PFSK-1 (cell line): Measurements from ENCODE around the gene DOCK10.

ENCODE experiments used
- FOXP2 ChIP-seq: optimal IDR thresholded peaks from 2 replicates; pipeline ENCODE3; 2011; ENCODE audit warnings: borderline replicate concordance, control low read depth, inconsistent platforms; ENCODE audit not compliant: insufficient read depth; ENCODE audit errors: extremely low read length, extremely low read depth
- POLR2AphosphoS5 ChIP-seq: IDR thresholded peaks from 2 replicates; pipeline ENCODE4 v1.6.1; 2012; ENCODE audit warnings: low read depth, mild to moderate bottlenecking, control low read depth, low read length, moderate library complexity
- SIN3A ChIP-seq: IDR thresholded peaks from 2 replicates; pipeline ENCODE4 v1.6.1; 2012; ENCODE audit warnings: mild to moderate bottlenecking, low read length, moderate library complexity, borderline replicate concordance; ENCODE audit not compliant: insufficient read depth
- TAF1 ChIP-seq: IDR thresholded peaks from 2 replicates; pipeline ENCODE4 v1.6.1; 2012; ENCODE audit warnings: low read length, control low read depth, borderline replicate concordance; ENCODE audit not compliant: insufficient read depth
- TF ChIP-seq, protein P1 (sequence below), 2 experiments: IDR thresholded peaks; 2 replicates each; pipeline versions ENCODE4 v1.6.1 to v1.8.0; 2011 to 2012; ENCODE audit warnings: low read depth in 2 of 2, low read length in 2 of 2, control low read depth in 1 of 2, inconsistent platforms in 1 of 2, mild to moderate bottlenecking in 1 of 2, moderate library complexity in 1 of 2; ENCODE audit not compliant: insufficient read depth in 1 of 2

DNA sequence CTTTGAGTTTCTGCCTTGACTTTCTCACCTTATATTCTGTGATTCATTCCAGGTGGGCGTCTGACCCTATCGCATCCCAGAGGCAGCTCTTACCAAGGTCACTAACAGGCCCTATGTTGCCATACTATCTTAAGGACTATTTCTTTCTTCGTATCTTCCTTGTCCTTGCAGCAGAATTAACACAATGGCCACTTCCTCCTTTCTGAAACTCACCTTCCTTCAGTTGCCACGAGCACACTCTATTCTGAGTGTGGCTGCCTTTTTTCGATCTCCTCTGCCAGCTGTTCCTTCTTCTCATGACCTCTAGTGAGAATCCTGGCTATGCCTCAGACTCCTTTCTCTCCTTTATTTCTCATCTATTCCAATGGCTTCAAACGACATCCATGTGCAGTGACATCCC is 165.7 kb downstream of the DOCK10 start:
- TF ChIP-seq, protein P1, sequence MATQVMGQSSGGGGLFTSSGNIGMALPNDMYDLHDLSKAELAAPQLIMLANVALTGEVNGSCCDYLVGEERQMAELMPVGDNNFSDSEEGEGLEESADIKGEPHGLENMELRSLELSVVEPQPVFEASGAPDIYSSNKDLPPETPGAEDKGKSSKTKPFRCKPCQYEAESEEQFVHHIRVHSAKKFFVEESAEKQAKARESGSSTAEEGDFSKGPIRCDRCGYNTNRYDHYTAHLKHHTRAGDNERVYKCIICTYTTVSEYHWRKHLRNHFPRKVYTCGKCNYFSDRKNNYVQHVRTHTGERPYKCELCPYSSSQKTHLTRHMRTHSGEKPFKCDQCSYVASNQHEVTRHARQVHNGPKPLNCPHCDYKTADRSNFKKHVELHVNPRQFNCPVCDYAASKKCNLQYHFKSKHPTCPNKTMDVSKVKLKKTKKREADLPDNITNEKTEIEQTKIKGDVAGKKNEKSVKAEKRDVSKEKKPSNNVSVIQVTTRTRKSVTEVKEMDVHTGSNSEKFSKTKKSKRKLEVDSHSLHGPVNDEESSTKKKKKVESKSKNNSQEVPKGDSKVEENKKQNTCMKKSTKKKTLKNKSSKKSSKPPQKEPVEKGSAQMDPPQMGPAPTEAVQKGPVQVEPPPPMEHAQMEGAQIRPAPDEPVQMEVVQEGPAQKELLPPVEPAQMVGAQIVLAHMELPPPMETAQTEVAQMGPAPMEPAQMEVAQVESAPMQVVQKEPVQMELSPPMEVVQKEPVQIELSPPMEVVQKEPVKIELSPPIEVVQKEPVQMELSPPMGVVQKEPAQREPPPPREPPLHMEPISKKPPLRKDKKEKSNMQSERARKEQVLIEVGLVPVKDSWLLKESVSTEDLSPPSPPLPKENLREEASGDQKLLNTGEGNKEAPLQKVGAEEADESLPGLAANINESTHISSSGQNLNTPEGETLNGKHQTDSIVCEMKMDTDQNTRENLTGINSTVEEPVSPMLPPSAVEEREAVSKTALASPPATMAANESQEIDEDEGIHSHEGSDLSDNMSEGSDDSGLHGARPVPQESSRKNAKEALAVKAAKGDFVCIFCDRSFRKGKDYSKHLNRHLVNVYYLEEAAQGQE (IDR thresholded peaks at IDR 0.05; ENCODE audit: insufficient read depth in 1 of 2, low read depth in 2 of 2, low read length in 2 of 2) = no peak
- TF ChIP-seq POLR2AphosphoS5 (no peak), TAF1 (no peak), SIN3A (no peak), FOXP2 (no peak)
